ENCODE data around the gene SCGB3A2. TPM values are rescaled to one million over a fixed set of nuclear protein-coding genes. Genes with fewer than 3 reads are reported as not detected.

Gene SCGB3A2
- total RNA-seq, 2 experiments from 2014 or later = not detected

- intact Hi-C loops (cut with micrococcal nuclease; ENCODE audit: unreplicated experiment) = no loop called here
- BruUV-seq (replicated peaks) = no TSS peak
- Histone ChIP-seq H3K4me2 (ENCODE audit: low read length) (no peak overlapping the region), H3K4me1 (ENCODE audit: insufficient read depth, low read length, poor library complexity, severe bottlenecking) (no peaks in the 10 kb centered on the region), H3K4me3 (ENCODE audit: low read depth, low read length, poor library complexity, severe bottlenecking) (no peak overlapping the region), H3K9me3 (ENCODE audit: low read length) (no peaks in the 10 kb centered on the region), H3K79me2 (ENCODE audit: insufficient read depth, low read depth, low read length) (no peaks in the 10 kb centered on the region), H3K27ac (ENCODE audit: low read depth, low read length, poor library complexity, severe bottlenecking) (no peak overlapping the region), H3K36me3 (ENCODE audit: insufficient read depth, low read length) (no peaks in the 10 kb centered on the region), H3K9me2 (ENCODE audit: insufficient read depth, low read length) (no peaks in the 10 kb centered on the region), H2AFZ (ENCODE audit: low read length) (no peak overlapping the region), H4K20me1 (ENCODE audit: insufficient read depth, low read length) (no peaks in the 10 kb centered on the region)
- no peak for DNase-seq (ENCODE audit: low spot score)
- ChIA-PET POLR2A (interaction anchor here (0.5 to 0.6 kb wide), 2 partner anchors 398 to 501 kb away, joined by 3 to 5 read pairs; no protein-coding TSS in a partner anchor), CTCF (ENCODE audit: unreplicated experiment) (no interaction called here)
- no peak for TF ChIP-seq EZH2phosphoT487 (IDR thresholded peaks at IDR 0.05; ENCODE audit: borderline replicate concordance, low read depth, low read length)
- no peak for TF ChIP-seq CTCF (conservative IDR thresholded peaks at IDR 0.05; ENCODE audit: low read length)
These were observed 23.1 kb downstream of the SCGB3A2 start for GRCh38 chr5:147901599-147902039.

- Histone ChIP-seq H3K79me2 (ENCODE audit: insufficient read depth, low read depth, low read length) (no peaks in the 10 kb centered on the region), H3K4me1 (ENCODE audit: insufficient read depth, low read length, poor library complexity, severe bottlenecking) (no peaks in the 10 kb centered on the region), H3K27ac (ENCODE audit: low read depth, low read length, poor library complexity, severe bottlenecking) (no peak overlapping the region), H3K9me2 (ENCODE audit: insufficient read depth, low read length) (no peaks in the 10 kb centered on the region), H2AFZ (ENCODE audit: low read length) (no peak overlapping the region), H3K36me3 (ENCODE audit: insufficient read depth, low read length) (no peaks in the 10 kb centered on the region), H4K20me1 (ENCODE audit: insufficient read depth, low read length) (no peaks in the 10 kb centered on the region), H3K4me2 (ENCODE audit: low read length) (no peak overlapping the region), H3K9me3 (ENCODE audit: low read length) (no peaks in the 10 kb centered on the region), H3K4me3 (ENCODE audit: low read depth, low read length, poor library complexity, severe bottlenecking) (no peak overlapping the region)
- no peak for DNase-seq (ENCODE audit: low spot score)
- ChIA-PET POLR2A (no interaction called here), CTCF (ENCODE audit: unreplicated experiment) (no interaction called here)
- intact Hi-C loops (cut with micrococcal nuclease; ENCODE audit: unreplicated experiment) = no loop called here
- TF ChIP-seq CTCF (conservative IDR thresholded peaks at IDR 0.05; ENCODE audit: low read length) (no peak), EZH2phosphoT487 (IDR thresholded peaks at IDR 0.05; ENCODE audit: borderline replicate concordance, low read depth, low read length) (no peak)
- no TSS peak for BruUV-seq (replicated peaks)
These were observed 24.2 kb downstream of the SCGB3A2 start for GRCh38 chr5:147902609-147903115.

GRCh38 chr5:147904110-147904509 is 25.6 kb downstream of the SCGB3A2 start:
- H3K4me3 ChIP-seq (ENCODE audit: low read depth, low read length, poor library complexity, severe bottlenecking) = no peak overlapping the region
- no peaks in the 10 kb centered on the region for H3K79me2 ChIP-seq (ENCODE audit: insufficient read depth, low read depth, low read length)
- H3K36me3 ChIP-seq (ENCODE audit: insufficient read depth, low read length) = no peaks in the 10 kb centered on the region
- BruUV-seq (replicated peaks) = no TSS peak
- TF ChIP-seq CTCF (conservative IDR thresholded peaks at IDR 0.05; ENCODE audit: low read length) (no peak), EZH2phosphoT487 (IDR thresholded peaks at IDR 0.05; ENCODE audit: borderline replicate concordance, low read depth, low read length) (no peak)
- no peaks in the 10 kb centered on the region for H3K9me3 ChIP-seq (ENCODE audit: low read length)
- no peak overlapping the region for H3K4me2 ChIP-seq (ENCODE audit: low read length)
- CTCF ChIA-PET (ENCODE audit: unreplicated experiment) = no interaction called here
- H2AFZ ChIP-seq (ENCODE audit: low read length) = no peak overlapping the region
- DNase-seq (ENCODE audit: low spot score) = no peak
- H3K9me2 ChIP-seq (ENCODE audit: insufficient read depth, low read length) = no peaks in the 10 kb centered on the region
- H4K20me1 ChIP-seq (ENCODE audit: insufficient read depth, low read length) = no peaks in the 10 kb centered on the region
- H3K4me1 ChIP-seq (ENCODE audit: insufficient read depth, low read length, poor library complexity, severe bottlenecking) = no peaks in the 10 kb centered on the region
- POLR2A ChIA-PET = no interaction called here
- intact Hi-C loops (cut with micrococcal nuclease; ENCODE audit: unreplicated experiment) = no loop called here
- H3K27ac ChIP-seq (ENCODE audit: low read depth, low read length, poor library complexity, severe bottlenecking) = no peak overlapping the region
